Measurements from ENCODE around the gene TRIM66.

The TRIM66 gene

DNA sequence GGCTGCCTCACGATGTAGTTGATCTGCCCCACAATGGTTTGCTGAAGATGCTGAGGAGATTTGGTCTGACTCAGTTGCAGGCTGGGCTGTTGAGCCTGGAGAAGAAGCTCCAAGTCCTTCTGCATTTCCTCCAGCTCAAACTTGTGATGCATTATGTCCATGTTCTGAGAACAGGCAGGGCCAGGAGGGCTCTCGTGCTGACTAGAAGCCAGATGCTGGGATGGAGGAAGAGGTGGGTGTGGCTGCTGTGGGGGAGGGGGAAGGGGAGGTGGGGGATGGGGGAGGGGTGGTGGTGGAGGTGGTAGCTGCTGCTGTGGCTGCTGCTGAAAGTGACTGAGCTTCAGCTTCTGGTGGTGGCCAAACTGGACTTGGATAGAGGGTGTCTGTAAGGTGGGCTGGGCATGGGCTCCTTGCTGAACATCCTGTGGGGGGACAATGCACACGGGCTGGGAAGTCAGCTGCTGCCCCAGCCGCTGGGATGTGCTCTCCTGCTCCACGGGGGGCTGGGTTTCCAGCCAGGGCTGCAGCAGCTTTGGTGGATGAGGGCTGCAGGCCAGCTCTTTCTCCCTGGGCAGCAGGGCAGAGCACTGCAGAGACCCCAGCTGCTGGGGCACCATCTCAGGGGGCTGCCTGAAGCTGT lies 42.1 kb downstream of the TRIM66 start:
- DNase-seq (ENCODE audit: insufficient read length, low spot score) (no peak), FAIRE-seq (no peak)
- no peak for TF ChIP-seq POLR2A (IDR thresholded peaks at IDR 0.05; ENCODE audit: low read depth, low read length)

DNA sequence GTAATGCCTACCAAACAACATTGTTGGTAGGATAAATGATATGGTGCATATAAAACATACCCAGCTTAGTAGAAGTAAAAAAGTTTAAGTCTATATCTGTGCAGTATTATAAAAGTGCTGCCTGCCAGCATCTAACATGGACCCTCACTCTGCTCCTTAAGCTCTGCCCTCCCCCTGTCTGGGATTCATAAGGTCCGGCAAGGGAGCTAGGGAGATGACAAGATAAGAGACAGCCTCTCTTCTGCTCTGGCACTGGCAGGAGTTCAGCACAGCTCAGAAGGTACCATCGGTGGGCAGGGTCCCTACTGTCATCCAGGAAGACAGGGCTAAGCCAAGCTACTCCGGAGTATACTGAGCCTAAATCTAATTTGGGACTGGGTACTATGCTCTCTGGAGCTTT lies 42.8 kb downstream of the TRIM66 start:
- DNase-seq (ENCODE audit: insufficient read length, low spot score) (no peak), FAIRE-seq (no peak)
- no peak for TF ChIP-seq POLR2A (IDR thresholded peaks at IDR 0.05; ENCODE audit: low read depth, low read length)

DNA sequence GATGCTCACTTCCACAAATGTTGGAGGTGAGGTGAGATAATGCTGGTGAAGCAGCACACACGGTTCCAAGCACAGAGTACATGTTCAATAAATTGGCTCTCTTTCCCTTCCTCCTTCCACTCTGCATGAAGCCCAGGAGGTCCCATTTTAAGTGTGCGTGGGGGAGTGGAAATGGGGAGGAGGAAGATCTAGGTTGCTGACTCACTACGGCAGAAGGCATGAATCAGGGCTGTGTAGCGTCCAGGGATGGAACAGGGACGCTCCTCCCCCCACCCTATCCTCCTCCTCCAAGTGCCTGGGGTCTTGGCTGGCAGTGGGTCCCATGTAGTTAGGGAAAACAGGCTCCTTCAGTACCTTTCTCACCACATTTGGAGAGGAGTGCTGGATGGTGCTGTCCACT lies 44.2 kb downstream of the TRIM66 start:
- peak; percentile 28 for DNase-seq (ENCODE audit: insufficient read length, low spot score)
- no peak for FAIRE-seq
- TF ChIP-seq POLR2A (IDR thresholded peaks at IDR 0.05; ENCODE audit: low read depth, low read length): no peak

DNA sequence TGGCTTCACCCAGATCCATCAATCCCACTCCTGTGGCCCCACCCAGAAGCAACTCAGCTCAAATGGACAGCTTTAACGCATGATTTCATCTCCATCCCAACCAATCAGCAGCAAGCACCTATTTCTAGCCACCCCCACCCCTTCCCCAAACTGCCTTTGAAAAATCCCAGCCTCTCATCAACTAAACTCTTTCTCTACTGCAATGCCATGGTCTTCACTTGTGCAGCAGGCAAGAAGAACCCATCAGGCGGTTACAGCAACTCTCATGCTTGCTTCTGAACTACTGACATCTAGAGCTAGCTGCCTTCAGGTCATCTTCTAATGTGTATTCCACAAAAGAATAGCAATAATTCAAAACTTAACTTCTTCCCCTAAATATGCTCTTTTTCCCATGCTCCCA lies 46.3 kb downstream of the TRIM66 start:
- no peak for TF ChIP-seq POLR2A (IDR thresholded peaks at IDR 0.05; ENCODE audit: low read depth, low read length)
- FAIRE-seq: no peak
- DNase-seq (ENCODE audit: insufficient read length, low spot score): no peak

DNA sequence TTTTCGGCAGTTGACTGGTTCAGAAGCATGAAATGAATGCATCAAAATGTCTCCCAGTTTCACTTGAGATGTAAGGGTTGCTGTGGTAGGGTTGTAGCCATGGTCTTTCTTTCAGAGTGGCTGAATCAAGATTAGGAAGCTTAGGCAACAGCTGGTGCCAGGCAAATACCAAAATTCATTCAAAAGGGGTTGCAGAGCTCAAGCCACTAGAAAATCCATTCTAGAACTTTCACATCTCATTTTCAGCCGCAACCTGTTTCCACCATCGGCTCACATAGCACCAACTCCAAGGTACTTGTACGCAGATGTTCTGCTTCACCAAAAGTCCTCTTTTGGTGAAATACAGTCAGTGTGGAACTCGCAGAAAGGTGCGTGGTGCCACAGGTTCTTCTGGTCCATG lies 48.0 kb downstream of the TRIM66 start:
- FAIRE-seq: no peak
- DNase-seq (ENCODE audit: insufficient read length, low spot score): no peak
- TF ChIP-seq POLR2A (IDR thresholded peaks at IDR 0.05; ENCODE audit: low read depth, low read length): no peak

DNA sequence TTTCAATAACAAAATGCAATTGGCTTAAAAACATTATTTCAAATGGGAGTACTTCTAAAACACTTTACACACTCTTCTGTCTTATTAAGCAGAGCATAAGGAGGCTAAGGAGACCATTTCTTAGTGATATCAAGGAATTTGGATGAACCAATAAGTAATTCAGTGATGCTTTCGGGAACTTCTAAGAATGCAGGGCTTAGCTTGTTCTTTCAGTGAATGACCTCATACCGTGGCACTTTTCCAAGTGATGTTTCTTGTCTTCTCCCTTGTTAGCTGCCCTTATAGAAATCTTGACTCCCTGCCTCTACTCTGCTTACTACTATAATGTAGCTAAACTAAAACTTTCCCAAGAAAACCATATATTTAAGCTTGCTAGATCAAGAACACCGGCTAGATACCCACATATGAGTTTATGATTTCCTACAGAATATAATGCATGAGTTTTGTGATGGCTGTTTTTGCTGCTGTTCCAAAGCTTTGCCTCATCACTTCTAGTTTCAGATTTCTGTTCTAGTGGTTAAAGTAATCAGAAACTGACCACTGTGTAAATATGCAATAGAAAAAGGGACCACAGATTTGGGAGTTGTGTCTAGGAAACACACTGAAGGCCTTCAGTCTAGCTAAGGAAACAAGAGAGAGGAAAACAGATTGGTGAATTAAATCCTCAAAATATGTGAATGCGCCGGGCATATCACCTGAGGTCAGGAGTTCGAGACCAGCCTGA lies 50.9 kb downstream of the TRIM66 start:
- no peak for TF ChIP-seq POLR2A (IDR thresholded peaks at IDR 0.05; ENCODE audit: low read depth, low read length)
- DNase-seq (ENCODE audit: insufficient read length, low spot score) (no peak), FAIRE-seq (no peak)

DNA sequence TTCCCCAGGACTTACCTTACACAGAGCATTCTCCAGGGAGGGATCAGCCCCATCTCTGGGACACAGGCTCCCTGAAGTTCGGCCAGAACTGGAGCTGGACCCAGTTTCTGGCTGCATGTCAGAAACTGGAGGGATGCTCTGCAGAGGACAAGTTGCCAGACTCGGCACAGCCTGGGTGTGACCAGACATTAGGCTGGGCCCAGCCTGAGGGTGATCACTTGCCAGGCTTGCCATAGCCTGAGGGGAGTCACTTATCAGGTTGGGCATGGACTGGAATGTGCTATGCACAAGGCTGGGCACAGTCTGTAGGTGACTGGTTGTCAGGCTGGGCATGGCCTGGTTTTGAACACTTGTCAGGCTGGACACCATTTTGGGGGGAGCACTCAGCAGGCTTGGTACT lies 57.8 kb downstream of the TRIM66 start:
- no peak for TF ChIP-seq POLR2A (IDR thresholded peaks at IDR 0.05; ENCODE audit: low read depth, low read length)
- no peak for DNase-seq (ENCODE audit: insufficient read length, low spot score)
- no peak for FAIRE-seq

DNA sequence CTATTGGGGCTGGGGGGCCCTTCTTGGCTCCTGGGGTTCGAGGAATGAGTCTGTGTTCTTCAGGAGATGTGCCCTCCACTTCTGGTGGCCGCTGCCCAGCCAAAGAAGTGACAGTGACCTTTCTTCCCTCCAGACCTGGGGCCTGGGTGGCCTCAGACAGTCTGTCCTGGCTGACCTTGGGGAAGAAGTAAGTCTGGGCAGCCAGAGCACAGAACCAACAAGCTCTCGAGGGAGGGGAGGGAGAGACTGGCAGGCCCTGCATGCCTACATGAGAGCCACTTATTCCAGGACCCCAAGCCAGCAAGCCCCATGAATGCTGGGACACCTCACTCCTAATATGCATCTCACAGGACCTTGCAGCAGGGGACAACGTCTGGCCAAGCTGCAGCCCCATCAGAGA lies 61.3 kb downstream of the TRIM66 start:
- FAIRE-seq (no peak), DNase-seq (ENCODE audit: insufficient read length, low spot score) (no peak)
- TF ChIP-seq POLR2A (IDR thresholded peaks at IDR 0.05; ENCODE audit: low read depth, low read length): no peak

DNA sequence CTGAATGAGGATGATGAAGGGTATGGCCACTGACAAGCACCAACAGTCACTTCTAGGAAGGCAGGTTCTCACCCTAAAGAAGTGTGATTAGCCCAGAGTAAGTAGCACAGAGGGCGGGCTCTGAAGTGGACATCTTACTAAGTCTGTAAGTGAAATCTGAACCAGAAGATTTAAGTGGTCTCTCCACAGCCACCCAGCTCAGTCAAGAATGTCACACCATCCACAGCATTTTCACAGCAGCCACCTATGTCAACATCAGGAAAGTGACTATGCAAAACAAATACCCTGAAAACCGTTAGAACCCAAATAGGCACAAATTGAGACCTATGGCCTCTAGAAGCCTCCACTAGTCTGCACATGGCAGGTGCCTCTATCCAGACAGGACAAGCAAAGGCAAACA lies 65.4 kb downstream of the TRIM66 start:
- TF ChIP-seq POLR2A (IDR thresholded peaks at IDR 0.05; ENCODE audit: low read depth, low read length): no peak
- no peak for DNase-seq (ENCODE audit: insufficient read length, low spot score)
- no peak for FAIRE-seq

DNA sequence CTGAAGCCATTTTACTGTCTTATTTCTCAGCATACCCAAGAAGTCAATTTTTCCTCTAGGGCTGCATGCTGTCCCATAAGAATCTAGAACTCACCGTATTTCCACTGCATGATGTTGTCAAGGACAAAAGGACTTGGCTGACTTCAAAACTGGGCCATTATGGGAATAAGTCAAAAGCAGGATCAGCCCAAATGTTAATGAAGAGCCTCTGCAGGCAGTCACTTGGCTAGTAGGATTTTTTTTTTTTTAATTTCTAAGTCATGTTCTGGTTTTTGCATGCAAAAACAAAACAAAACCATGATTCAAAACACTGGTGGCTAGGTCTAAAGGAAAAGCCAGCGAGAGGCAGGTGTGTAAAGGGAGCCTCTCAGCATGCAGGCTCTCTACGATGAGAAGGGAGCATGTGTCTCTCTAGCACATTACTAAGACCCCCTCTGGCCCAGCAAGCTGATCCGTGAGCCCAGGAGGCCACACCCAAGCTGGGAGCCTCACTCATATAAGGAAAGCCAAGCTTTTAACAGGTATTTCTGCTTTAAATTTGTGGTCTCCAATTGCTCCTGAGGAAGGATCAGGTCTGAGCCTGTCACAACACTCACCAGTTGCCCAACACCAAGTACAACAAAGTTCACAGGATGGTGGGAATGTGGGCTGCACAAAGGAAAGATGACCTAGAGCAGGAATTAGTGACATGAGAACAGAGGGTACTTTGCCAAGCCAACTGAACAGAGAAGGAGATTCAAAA lies 67.0 kb downstream of the TRIM66 start:
- DNase-seq (ENCODE audit: insufficient read length, low spot score): no peak
- FAIRE-seq: no peak
- no peak for TF ChIP-seq POLR2A (IDR thresholded peaks at IDR 0.05; ENCODE audit: low read depth, low read length)

DNA sequence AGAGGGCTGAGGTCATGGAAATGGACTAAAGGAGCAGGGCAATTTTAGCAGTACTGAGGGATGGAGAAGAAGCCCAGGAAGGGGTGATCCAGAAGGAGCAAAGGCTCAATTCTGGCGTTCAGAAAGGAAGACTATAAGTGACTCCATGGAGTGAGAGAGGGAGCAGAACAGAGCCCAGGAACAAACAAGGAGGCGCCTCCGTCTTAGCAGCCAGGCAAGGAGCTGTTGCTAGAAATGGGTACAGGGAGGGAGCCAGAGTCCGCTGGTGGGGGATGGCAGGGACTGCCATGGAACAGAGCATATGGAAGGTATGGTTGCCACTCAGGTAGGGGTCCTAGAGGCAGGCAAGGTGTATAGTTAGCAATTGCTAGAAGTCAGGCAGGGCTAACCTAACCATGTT lies 68.0 kb downstream of the TRIM66 start:
- FAIRE-seq: no peak
- no peak for TF ChIP-seq POLR2A (IDR thresholded peaks at IDR 0.05; ENCODE audit: low read depth, low read length)
- no peak for DNase-seq (ENCODE audit: insufficient read length, low spot score)

DNA sequence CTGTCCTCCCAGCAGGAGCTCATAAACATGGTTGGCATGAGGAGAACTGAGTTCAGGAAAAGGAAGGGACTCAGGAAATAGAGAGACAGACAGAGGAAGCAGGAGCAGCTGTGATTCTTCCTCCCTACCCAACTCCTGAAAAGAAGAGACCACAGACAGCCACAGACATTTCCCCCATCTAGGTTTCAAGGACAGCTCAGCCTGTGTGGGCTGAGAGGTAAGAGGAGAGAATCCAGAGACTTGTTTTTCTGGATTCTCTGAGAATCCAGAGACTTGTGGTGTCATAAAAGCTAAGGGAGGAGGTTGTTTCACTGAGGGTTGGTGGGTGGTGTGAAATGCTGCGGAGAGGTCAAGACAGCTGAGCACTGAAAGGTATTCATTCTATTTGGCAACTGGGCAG lies 69.4 kb downstream of the TRIM66 start:
- TF ChIP-seq POLR2A (IDR thresholded peaks at IDR 0.05; ENCODE audit: low read depth, low read length): no peak

DNA sequence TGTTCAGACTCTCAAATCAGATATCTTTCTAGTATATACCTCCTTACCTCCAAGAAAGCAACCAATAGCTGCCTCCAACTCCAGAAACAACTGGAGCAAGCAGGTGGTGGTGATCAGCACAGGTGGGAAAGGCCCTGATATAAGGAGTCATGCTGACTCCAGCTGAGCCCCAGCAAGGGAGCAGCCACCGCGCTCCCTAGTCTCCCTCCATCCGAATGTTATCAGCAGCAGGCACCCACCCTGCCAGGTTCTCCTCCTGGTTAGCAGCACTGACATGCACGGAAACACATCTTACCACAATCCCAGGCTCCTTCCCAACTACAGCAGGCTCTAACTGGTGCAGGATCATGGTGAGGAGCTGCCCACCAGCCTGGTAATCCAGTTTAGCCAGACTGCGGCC lies 69.9 kb downstream of the TRIM66 start:
- no peak for DNase-seq (ENCODE audit: insufficient read length, low spot score)
- FAIRE-seq: no peak
- TF ChIP-seq POLR2A (IDR thresholded peaks at IDR 0.05; ENCODE audit: low read depth, low read length): no peak

More for the DNA sequence above, 69.4 kb downstream of the TRIM66 start:
- DNase-seq (ENCODE audit: insufficient read length, low spot score): no peak
- FAIRE-seq: no peak

DNA sequence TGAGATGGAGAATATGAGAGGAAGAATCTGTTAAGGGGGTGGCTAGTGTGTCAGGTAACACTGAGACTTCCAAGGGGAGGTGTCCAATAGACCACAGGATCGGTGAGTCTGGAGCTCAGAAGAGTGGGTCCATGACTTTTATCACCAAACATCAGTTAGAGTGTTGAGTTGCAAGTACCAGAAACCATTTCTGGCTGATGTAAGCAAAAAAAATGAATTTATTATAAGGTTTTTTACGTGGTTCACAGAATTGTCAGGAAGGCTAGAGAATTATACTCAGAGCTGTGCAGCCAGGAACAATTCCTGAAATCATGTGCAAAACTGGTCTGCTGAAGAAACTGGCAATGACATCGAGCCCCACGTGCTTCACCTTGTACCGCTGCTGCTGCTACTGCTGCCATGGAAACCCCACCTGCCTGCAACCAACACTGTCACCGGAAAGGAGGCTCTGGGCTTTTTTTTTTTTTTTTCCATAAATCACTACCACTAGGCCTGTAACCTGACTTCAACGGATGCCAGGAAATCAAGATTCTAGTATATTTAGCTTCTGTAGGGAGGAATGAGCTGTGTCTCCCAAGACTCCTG lies 71.8 kb downstream of the TRIM66 start:
- FAIRE-seq: no peak

More for the DNA sequence above, 71.8 kb downstream of the TRIM66 start:
- no peak for TF ChIP-seq POLR2A (IDR thresholded peaks at IDR 0.05; ENCODE audit: low read depth, low read length)
- DNase-seq (ENCODE audit: insufficient read length, low spot score): no peak

All from H54 (cell line).